HS-27A (cell line): ENCODE measurements around the gene PATZ1.
A peak's percentile ranks its signal among the peaks of the same experiment; 100 is the strongest.

Source experiments
- DNase-seq: peaks from one replicate; pipeline ENCODE4 v3.0.0-alpha.2; 2012; ENCODE audit warnings: low read depth, missing footprints

Gene PATZ1

GRCh38 chr22:31308181-31308580 lies 38.0 kb downstream of the PATZ1 start:
- DNase-seq = no peak

GRCh38 chr22:31305194-31305593 lies 41.0 kb downstream of the PATZ1 start:
- no peak for DNase-seq

GRCh38 chr22:31302537-31302936 lies 43.6 kb downstream of the PATZ1 start:
- DNase-seq = no peak

GRCh38 chr22:31302006-31302405 lies 44.1 kb downstream of the PATZ1 start:
- no peak for DNase-seq

GRCh38 chr22:31300896-31301295 lies 45.2 kb downstream of the PATZ1 start:
- no peak for DNase-seq

- no peak for DNase-seq
These were observed 50.1 kb downstream of the PATZ1 start for GRCh38 chr22:31295831-31296657.

GRCh38 chr22:31295360-31295759 lies 50.8 kb downstream of the PATZ1 start:
- no peak for DNase-seq

GRCh38 chr22:31292236-31292989 lies 53.7 kb downstream of the PATZ1 start, which contains the start of gene PIK3IP1:
Gene PIK3IP1, minus strand, starts transcription at chr22:31292488. Its CDS starts 144 bp downstream, at chr22:31292344.
- DNase-seq = peak; percentile 49

GRCh38 chr22:31291481-31292235 lies 54.5 kb downstream of the PATZ1 start:
- no peak for DNase-seq

- peak; percentile 36 for DNase-seq
These were observed 55.4 kb downstream of the PATZ1 start for GRCh38 chr22:31290494-31291471.

- DNase-seq = no peak
These were observed 56.8 kb downstream of the PATZ1 start for GRCh38 chr22:31289344-31289743.

- no peak for DNase-seq
These were observed 57.5 kb downstream of the PATZ1 start for GRCh38 chr22:31288496-31289240.

- DNase-seq = no peak
These were observed 58.2 kb downstream of the PATZ1 start for GRCh38 chr22:31287818-31288495.

GRCh38 chr22:31286360-31287255 lies 59.5 kb downstream of the PATZ1 start:
- no peak for DNase-seq

GRCh38 chr22:31284281-31285155 lies 61.6 kb downstream of the PATZ1 start:
- no peak for DNase-seq

- DNase-seq = no peak
These were observed 63.2 kb downstream of the PATZ1 start for GRCh38 chr22:31282748-31283468.

- DNase-seq = no peak
These were observed 64.4 kb downstream of the PATZ1 start for GRCh38 chr22:31281733-31282132.
